Glutamatergic neuron (in vitro differentiated cells): ENCODE data around the gene ARL5B. TPM values are rescaled to one million over a fixed set of nuclear protein-coding genes. Genes with fewer than 3 reads are reported as not detected.

ENCODE experiments used
- DNase-seq: peaks from one replicate; pipeline ENCODE4 v3.0.0; 2022
- H3K27ac Mint-ChIP-seq: one replicate; pipeline ENCODE4 v1.8.0; 2020; ENCODE audit warnings: mild to moderate bottlenecking, mixed read lengths, inconsistent platforms; ENCODE audit not compliant: unreplicated experiment
- H3K27me3 Mint-ChIP-seq: one replicate; pipeline ENCODE4 v1.8.0; 2020; ENCODE audit warnings: mild to moderate bottlenecking, moderate library complexity, mixed read lengths, inconsistent platforms; ENCODE audit not compliant: unreplicated experiment
- H3K36me3 Mint-ChIP-seq: one replicate; pipeline ENCODE4 v1.8.0; 2020; ENCODE audit warnings: mild to moderate bottlenecking, mixed read lengths, inconsistent platforms; ENCODE audit not compliant: unreplicated experiment
- H3K4me1 Mint-ChIP-seq: one replicate; pipeline ENCODE4 v1.8.0; 2020; ENCODE audit warnings: mild to moderate bottlenecking, low read depth, mixed read lengths, inconsistent platforms; ENCODE audit not compliant: unreplicated experiment
- H3K4me3 Mint-ChIP-seq: one replicate; pipeline ENCODE4 v1.8.0; 2020; ENCODE audit warnings: mild to moderate bottlenecking, mixed read lengths, inconsistent platforms; ENCODE audit not compliant: unreplicated experiment
- H3K9me3 Mint-ChIP-seq: one replicate; pipeline ENCODE4 v1.8.0; 2020; ENCODE audit warnings: mild to moderate bottlenecking, moderate library complexity, mixed read lengths, inconsistent platforms; ENCODE audit not compliant: unreplicated experiment
- CTCF ChIP-seq: fragments of 200-600 bp; sonication (generic); IDR thresholded peaks from one replicate; pipeline ENCODE4 v1.5.0; 2021; ENCODE audit not compliant: partially characterized antibody, unreplicated experiment
- total RNA-seq: library from RNA; stranded (reverse); fragmentation: NEBNext Ultra II Directional; extraction: Animal tissue kit (Norgen Biotek cat#: 25700); gene quantifications from one replicate; pipeline ENCODE4 v1.2.1, GENCODE V29; 2021; ENCODE audit not compliant: unreplicated experiment

Gene ARL5B
- total RNA-seq, 1 donor from 2014 or later = 41.4 TPM

- Mint-ChIP-seq H3K36me3 (no peaks in the 10 kb centered on the region), H3K4me1 (no peaks in the 10 kb centered on the region), H3K27ac (no peak overlapping the region), H3K9me3 (no peaks in the 10 kb centered on the region), H3K4me3 (no peak overlapping the region), H3K27me3 (no peaks in the 10 kb centered on the region)
- no peak for TF ChIP-seq CTCF
- DNase-seq = no peak
Observed at GRCh38 chr10:18699849-18700840, 40.9 kb downstream of the ARL5B start.

GRCh38 chr10:18703521-18703920 lies 44.3 kb downstream of the ARL5B start:
- Mint-ChIP-seq H3K4me3 (no peak overlapping the region), H3K4me1 (no peaks in the 10 kb centered on the region), H3K9me3 (no peaks in the 10 kb centered on the region), H3K27ac (no peak overlapping the region), H3K36me3 (no peaks in the 10 kb centered on the region), H3K27me3 (no peaks in the 10 kb centered on the region)
- DNase-seq = no peak
- no peak for TF ChIP-seq CTCF

- Mint-ChIP-seq H3K4me3 (no peak overlapping the region), H3K27me3 (no peaks in the 10 kb centered on the region), H3K36me3 (no peaks in the 10 kb centered on the region), H3K27ac (no peak overlapping the region), H3K4me1 (no peaks in the 10 kb centered on the region), H3K9me3 (no peaks in the 10 kb centered on the region)
- TF ChIP-seq CTCF = no peak
- no peak for DNase-seq
Observed at GRCh38 chr10:18710201-18710653, 51.0 kb downstream of the ARL5B start.

GRCh38 chr10:18713077-18713476 lies 53.8 kb downstream of the ARL5B start:
- Mint-ChIP-seq H3K4me1 (no peaks in the 10 kb centered on the region), H3K36me3 (no peaks in the 10 kb centered on the region), H3K27ac (no peak overlapping the region), H3K9me3 (no peaks in the 10 kb centered on the region), H3K4me3 (no peak overlapping the region), H3K27me3 (no peaks in the 10 kb centered on the region)
- TF ChIP-seq CTCF = no peak
- no peak for DNase-seq

- Mint-ChIP-seq H3K27me3 (no peaks in the 10 kb centered on the region), H3K4me3 (no peak overlapping the region), H3K4me1 (no peaks in the 10 kb centered on the region), H3K27ac (no peak overlapping the region), H3K36me3 (no peaks in the 10 kb centered on the region), H3K9me3 (no peaks in the 10 kb centered on the region)
- DNase-seq = no peak
- no peak for TF ChIP-seq CTCF
Observed at GRCh38 chr10:18718991-18719390, 59.8 kb downstream of the ARL5B start.
